Activated B cell treated with CpG ODN at 0.5 μM for 24 hours (primary cell): ENCODE results near the gene TENM4. TPM values are rescaled to one million over a fixed set of nuclear protein-coding genes. Genes with fewer than 3 reads are reported as not detected.
A peak's percentile ranks its signal among the peaks of the same experiment; 100 is the strongest.

Source experiments
- ATAC-seq: fragments of 200-7000 bp; cut with Tn5 transposase; one replicate; pipeline ENCODE4 v1.10.0; 2021; ENCODE audit warnings: low read depth, mild to moderate bottlenecking, moderate library complexity
- CTCF ChIA-PET: fragments of 350-600 bp; sonication (Branson Sonifier 250); formaldehyde crosslinking; loops from one replicate; lab custom pipeline; 2021; ENCODE audit warnings: antibody characterized with exemption; lab: Charles Lee
- POLR2A ChIA-PET: fragments of 350-600 bp; sonication (Branson Sonifier 250); formaldehyde crosslinking; loops from one replicate; lab custom pipeline; 2021; ENCODE audit warnings: antibody characterized with exemption; lab: Charles Lee
- DNase-seq: peaks from one replicate; pipeline ENCODE4 v3.0.0; 2022
- H3K27ac Mint-ChIP-seq: one replicate; pipeline ENCODE4 v1.8.0; 2020; ENCODE audit warnings: mixed read lengths
- H3K27me3 Mint-ChIP-seq: one replicate; pipeline ENCODE4 v1.8.0; 2021; ENCODE audit warnings: mixed read lengths
- H3K36me3 Mint-ChIP-seq: one replicate; pipeline ENCODE4 v1.8.0; 2021; ENCODE audit warnings: low read depth, mixed read lengths
- H3K4me1 Mint-ChIP-seq: one replicate; pipeline ENCODE4 v1.8.0; 2021; ENCODE audit warnings: mixed read lengths
- H3K4me3 Mint-ChIP-seq: one replicate; pipeline ENCODE4 v1.8.0; 2020; ENCODE audit warnings: mild to moderate bottlenecking, mixed read lengths
- H3K9me3 Mint-ChIP-seq: one replicate; pipeline ENCODE4 v1.8.0; 2020; ENCODE audit warnings: mixed read lengths
- intact Hi-C: fragments of 100-400 bp; cut with micrococcal nuclease; formaldehyde crosslinking; loops from one replicate; pipeline ENCODE4 v1.15.1; 2024
- total RNA-seq: library from RNA; stranded (reverse); gene quantifications from 2 replicates; pipeline ENCODE4 v1.2.3, GENCODE V29; 2022
- TF ChIP-seq, protein P1 (sequence below): fragments of 200-600 bp; IDR thresholded peaks from one replicate; pipeline ENCODE4 v1.8.0; 2022; ENCODE audit warnings: antibody characterized with exemption, mild to moderate bottlenecking

TENM4 gene
- total RNA-seq, 1 donor from 2014 or later = 2.4 TPM

DNA sequence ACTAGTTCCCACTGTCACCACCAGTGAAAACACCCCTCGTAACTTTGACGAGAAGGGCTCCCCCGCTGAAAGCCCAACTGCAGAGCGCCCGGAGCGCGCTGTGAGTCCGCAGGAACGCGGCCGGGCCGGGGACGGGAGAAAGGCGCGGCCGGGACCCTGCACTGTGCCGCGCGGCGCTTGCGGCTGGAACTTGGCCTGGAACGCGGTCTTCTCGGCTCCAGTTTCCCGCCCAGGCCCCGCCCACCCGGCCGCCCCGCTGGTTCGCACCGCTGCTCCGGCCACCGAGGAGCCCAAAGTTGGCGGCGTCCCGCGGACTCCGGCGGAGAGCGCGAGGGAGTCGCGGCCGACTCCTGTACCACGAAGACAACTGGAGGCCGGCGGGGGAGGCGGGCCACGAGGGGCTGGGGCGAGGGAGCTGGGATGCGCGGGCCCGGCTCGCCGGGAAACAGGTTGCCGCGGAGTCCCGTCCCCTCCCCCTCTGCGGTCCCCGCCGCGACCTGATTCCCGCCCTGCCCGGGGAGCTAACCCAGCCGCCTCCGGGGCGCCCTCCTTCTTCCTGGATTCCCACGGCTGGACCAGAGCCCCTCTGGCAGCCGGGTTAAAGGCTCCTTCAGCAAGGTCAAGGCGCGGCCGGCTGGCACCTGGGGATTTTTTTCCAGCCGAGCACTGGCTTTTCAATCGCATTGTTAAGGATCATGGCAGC, 3.4 kb downstream of the TENM4 start:
- ATAC-seq (no peak), DNase-seq (peak; percentile 16)
- H3K27ac Mint-ChIP-seq = no peak overlapping the region
- H3K4me1 Mint-ChIP-seq = peaks cover 44% of the 10 kb centered on the region
- H3K4me3 Mint-ChIP-seq = peak overlapping the region; percentile 81
- TF ChIP-seq, protein P1, sequence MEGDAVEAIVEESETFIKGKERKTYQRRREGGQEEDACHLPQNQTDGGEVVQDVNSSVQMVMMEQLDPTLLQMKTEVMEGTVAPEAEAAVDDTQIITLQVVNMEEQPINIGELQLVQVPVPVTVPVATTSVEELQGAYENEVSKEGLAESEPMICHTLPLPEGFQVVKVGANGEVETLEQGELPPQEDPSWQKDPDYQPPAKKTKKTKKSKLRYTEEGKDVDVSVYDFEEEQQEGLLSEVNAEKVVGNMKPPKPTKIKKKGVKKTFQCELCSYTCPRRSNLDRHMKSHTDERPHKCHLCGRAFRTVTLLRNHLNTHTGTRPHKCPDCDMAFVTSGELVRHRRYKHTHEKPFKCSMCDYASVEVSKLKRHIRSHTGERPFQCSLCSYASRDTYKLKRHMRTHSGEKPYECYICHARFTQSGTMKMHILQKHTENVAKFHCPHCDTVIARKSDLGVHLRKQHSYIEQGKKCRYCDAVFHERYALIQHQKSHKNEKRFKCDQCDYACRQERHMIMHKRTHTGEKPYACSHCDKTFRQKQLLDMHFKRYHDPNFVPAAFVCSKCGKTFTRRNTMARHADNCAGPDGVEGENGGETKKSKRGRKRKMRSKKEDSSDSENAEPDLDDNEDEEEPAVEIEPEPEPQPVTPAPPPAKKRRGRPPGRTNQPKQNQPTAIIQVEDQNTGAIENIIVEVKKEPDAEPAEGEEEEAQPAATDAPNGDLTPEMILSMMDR = no peak
- CTCF ChIA-PET = no interaction called here
- POLR2A ChIA-PET = no interaction called here
- intact Hi-C loops = loop anchor here (5.0 kb wide), 1 partner anchor 1445 kb away; the partner anchor contains the start of gene INTS4
- H3K36me3 Mint-ChIP-seq = no peaks in the 10 kb centered on the region
- peaks cover 47% of the 10 kb centered on the region for H3K27me3 Mint-ChIP-seq
- no peaks in the 10 kb centered on the region for H3K9me3 Mint-ChIP-seq

GRCh38 chr11:79436919-79437277, 3.9 kb downstream of the TENM4 start:
- Mint-ChIP-seq H3K27ac (no peak overlapping the region), H3K4me3 (peak overlapping the region; percentile 77), H3K36me3 (no peaks in the 10 kb centered on the region), H3K4me1 (peaks cover 42% of the 10 kb centered on the region), H3K27me3 (peaks cover 48% of the 10 kb centered on the region), H3K9me3 (no peaks in the 10 kb centered on the region)
- TF ChIP-seq, protein P1 = no peak
- ChIA-PET POLR2A (no interaction called here), CTCF (no interaction called here)
- intact Hi-C loops = loop anchor here (5.0 kb wide), 1 partner anchor 1445 kb away; the partner anchor contains the start of gene INTS4
- ATAC-seq (no peak), DNase-seq (no peak)

DNA sequence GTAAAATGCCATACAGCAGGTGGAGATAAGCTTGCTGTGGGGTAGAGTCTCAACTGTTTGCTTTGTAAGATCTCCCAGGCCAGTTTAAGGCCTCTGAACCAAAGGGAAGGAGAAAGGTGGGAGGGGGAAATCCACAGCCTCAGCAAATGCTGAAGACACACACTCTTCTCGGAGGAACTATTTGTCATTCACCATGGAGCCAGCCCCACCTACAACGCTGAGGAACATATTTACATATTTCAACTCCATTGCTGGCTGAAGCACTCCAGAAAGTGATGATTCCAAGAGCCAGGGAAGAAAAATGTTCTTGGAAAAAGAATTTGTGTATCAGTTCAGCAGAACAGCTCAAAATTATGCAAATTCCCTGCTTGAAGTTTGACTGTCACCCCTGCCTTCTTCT, 6.5 kb downstream of the TENM4 start:
- intact Hi-C loops = no loop called here
- Mint-ChIP-seq H3K27ac (no peak overlapping the region), H3K36me3 (no peaks in the 10 kb centered on the region), H3K4me1 (peaks cover 27% of the 10 kb centered on the region), H3K27me3 (peaks cover 44% of the 10 kb centered on the region), H3K4me3 (no peak overlapping the region), H3K9me3 (no peaks in the 10 kb centered on the region)
- DNase-seq (no peak), ATAC-seq (no peak)
- TF ChIP-seq, protein P1 = no peak
- ChIA-PET POLR2A (no interaction called here), CTCF (interaction anchor here (1.1 kb wide), 1 partner anchor 33 kb away, joined by 3 read pairs; no protein-coding TSS in a partner anchor)

- ChIA-PET POLR2A (no interaction called here), CTCF (no interaction called here)
- Mint-ChIP-seq H3K27ac (no peak overlapping the region), H3K27me3 (peaks cover 36% of the 10 kb centered on the region), H3K4me1 (peaks cover 9% of the 10 kb centered on the region), H3K36me3 (no peaks in the 10 kb centered on the region), H3K4me3 (no peak overlapping the region), H3K9me3 (no peaks in the 10 kb centered on the region)
- DNase-seq = no peak
- no peak for ATAC-seq
- intact Hi-C loops = no loop called here
- TF ChIP-seq, protein P1 = no peak
These were observed 8.7 kb downstream of the TENM4 start for GRCh38 chr11:79432138-79432537.

DNA sequence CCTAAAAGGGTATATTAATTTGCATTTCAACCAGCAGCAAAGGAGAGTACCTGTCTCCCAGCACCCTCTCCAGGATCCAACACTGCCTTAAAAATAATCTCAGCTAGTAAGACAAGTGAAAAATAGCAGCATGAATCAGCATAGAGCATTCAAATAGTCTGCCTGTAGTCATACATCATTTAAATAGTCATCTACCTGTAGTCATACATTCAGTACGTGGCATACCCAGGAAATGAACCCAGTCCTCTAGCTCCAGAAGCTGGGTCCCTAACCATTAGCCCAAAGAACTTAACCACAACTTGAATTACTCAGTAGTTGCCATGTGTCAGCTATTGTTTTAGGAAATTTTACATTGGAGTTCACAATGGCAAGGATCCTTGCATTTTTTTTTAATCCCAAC, 9.3 kb downstream of the TENM4 start:
- ATAC-seq (no peak), DNase-seq (no peak)
- intact Hi-C loops = no loop called here
- Mint-ChIP-seq H3K4me1 (peaks cover 3% of the 10 kb centered on the region), H3K4me3 (no peak overlapping the region), H3K36me3 (no peaks in the 10 kb centered on the region), H3K9me3 (no peaks in the 10 kb centered on the region), H3K27ac (no peak overlapping the region), H3K27me3 (peaks cover 30% of the 10 kb centered on the region)
- ChIA-PET CTCF (interaction anchor here (0.6 kb wide), 1 partner anchor 23 kb away, joined by 3 read pairs; no protein-coding TSS in a partner anchor), POLR2A (no interaction called here)
- TF ChIP-seq, protein P1 = no peak
